ENCODE results near the gene STAB2.

Gene STAB2

DNA sequence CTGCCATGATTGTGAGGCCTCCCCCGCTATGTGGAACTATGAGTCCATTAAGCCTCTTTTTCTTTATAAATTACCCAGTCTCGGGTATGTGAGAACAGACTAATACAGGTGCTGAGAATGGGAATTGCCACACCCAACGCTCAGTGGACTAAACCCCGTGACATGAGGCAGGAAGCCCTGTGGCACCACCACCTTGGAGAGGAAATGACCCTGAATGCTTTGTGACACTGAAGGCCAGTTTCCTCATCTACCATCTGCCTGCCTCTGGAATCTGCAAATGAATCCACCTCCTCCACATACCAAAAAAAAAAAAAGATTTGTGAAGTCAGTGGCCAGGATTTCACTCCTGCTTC is 212.4 kb downstream of the STAB2 start:
- no peak for DNase-seq (ENCODE audit: low read depth)
- H3K4me3 ChIP-seq (ENCODE audit: control insufficient read depth, low read depth, low read length): no peak overlapping the region
- TF ChIP-seq, protein P1, sequence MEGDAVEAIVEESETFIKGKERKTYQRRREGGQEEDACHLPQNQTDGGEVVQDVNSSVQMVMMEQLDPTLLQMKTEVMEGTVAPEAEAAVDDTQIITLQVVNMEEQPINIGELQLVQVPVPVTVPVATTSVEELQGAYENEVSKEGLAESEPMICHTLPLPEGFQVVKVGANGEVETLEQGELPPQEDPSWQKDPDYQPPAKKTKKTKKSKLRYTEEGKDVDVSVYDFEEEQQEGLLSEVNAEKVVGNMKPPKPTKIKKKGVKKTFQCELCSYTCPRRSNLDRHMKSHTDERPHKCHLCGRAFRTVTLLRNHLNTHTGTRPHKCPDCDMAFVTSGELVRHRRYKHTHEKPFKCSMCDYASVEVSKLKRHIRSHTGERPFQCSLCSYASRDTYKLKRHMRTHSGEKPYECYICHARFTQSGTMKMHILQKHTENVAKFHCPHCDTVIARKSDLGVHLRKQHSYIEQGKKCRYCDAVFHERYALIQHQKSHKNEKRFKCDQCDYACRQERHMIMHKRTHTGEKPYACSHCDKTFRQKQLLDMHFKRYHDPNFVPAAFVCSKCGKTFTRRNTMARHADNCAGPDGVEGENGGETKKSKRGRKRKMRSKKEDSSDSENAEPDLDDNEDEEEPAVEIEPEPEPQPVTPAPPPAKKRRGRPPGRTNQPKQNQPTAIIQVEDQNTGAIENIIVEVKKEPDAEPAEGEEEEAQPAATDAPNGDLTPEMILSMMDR (IDR thresholded peaks at IDR 0.05; ENCODE audit: control insufficient read depth, insufficient read depth, low read depth, low read length, missing control alignments): no peak

DNA sequence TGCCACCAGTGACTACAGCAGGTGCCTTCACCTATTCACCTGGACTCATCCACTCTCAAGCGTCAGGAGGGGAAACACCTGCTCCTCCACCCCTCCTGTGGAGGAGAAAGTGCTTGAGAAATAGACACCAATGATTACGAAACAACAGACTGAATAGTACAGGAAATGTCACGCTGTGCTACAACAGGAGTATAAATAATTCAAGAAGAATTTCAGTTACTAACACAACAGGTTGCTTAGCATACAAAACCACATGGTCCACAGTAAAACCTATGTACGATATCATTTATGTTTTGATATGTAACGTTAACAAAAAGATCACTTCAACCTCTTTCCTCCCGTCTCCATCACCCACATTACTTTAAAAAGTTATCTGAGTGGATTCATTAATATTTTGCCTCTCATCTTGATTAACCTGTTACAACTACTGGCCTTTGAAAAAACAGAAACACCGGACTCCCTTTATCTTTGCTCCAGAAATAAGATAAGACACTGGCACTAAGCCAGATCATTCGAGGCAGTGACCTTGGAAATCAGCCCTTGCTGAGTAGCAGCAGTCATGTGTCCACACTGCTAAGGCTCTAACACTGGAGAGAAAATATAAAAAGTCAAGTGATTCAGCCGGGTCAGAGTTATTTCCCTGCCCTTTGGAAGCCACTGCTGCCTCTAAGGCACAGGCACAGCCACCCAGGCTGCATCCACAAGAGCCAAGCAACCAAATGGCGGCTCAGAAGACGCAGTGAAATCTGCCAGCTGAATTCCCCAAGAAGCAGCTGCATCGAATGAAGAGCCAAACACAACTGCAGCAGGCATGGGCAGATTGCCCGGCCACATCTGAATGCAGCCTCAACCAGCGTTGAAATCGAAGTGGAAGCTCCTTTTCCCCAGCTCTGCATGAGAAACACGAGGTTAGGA is 213.0 kb downstream of the STAB2 start:
- no peak overlapping the region for H3K4me3 ChIP-seq (ENCODE audit: control insufficient read depth, low read depth, low read length)
- TF ChIP-seq, protein P1 (IDR thresholded peaks at IDR 0.05; ENCODE audit: control insufficient read depth, insufficient read depth, low read depth, low read length, missing control alignments): no peak
- DNase-seq (ENCODE audit: low read depth): no peak

DNA sequence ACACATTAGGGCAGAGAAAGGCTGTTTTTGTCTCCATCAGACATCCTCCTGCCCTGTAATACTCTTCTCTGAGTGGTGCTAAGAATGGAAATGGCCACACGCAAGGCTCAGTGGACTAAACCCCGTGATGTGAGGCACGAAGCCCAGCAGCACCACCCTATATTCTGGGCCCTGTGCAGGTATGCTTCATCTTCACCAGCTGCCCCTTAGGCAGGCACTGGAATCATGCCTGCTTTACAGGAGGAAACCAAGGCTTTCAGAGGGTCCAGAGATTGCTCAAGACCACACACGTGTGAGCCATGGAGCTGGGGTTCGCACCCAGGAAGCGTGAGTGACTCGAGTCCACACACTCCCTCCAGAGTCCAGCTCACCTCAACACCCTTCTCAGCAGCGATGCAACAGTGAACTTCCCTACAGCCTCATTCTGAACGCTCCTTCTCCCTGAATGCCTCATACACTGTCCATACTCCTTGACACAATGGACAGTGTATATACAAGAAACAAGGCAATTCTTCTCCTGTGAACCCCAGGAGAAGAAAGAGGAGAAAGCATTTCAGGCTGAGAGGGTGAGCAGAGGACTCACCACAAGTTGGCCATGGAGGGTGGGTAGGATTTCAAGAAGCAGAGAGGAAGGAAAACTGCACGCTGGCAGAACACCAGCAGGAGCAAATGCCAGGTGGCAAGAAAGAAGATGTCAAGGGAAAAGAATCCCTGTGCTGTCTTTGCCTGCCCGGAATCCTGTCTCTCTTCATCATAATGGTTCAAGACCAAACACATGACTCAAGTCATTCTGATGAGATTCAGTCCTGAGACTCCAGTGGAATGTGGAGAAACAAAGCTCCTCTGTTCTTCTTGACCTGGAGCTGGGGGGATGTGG is 214.9 kb downstream of the STAB2 start:
- DNase-seq (ENCODE audit: low read depth): no peak
- H3K4me3 ChIP-seq (ENCODE audit: control insufficient read depth, low read depth, low read length): no peak overlapping the region
- TF ChIP-seq, protein P1 (IDR thresholded peaks at IDR 0.05; ENCODE audit: control insufficient read depth, insufficient read depth, low read depth, low read length, missing control alignments): no peak

DNA sequence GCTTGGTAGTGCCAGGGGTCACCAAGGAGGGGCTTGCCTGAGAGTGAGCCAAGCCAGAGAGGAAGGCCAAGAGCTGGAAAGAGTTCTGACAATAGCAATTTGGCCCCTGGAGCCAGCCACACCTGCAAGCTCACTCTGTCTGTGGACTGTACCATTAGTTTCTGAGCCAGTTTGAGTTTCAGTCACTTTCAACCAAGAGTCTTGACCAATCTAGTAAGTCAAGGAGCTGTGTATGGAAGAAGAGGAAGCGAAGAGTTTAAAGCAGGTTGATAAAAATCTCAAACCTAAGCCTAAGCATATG is 215.5 kb downstream of the STAB2 start:
- no peak for DNase-seq (ENCODE audit: low read depth)
- TF ChIP-seq, protein P1 (IDR thresholded peaks at IDR 0.05; ENCODE audit: control insufficient read depth, insufficient read depth, low read depth, low read length, missing control alignments): no peak
- H3K4me3 ChIP-seq (ENCODE audit: control insufficient read depth, low read depth, low read length): no peak overlapping the region

DNA sequence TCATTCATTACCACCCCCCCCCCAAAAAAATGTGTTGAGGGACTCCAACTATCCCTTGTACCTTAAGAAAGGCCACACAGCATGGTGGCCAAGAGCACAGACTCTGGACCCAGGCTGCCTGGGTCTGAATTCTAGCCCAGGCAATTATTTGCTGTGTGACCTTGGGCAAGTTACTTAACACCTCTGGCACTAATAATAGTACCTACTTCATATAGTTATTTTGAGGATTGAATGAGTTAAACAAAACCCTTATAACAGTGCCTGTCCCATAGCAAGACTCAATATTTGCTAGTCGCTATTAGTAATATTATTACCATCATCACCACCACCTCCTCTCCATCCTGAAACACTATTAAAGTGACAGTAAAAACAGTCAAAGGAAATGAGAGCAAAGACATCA is 216.8 kb downstream of the STAB2 start:
- TF ChIP-seq, protein P1 (IDR thresholded peaks at IDR 0.05; ENCODE audit: control insufficient read depth, insufficient read depth, low read depth, low read length, missing control alignments): no peak
- no peak for DNase-seq (ENCODE audit: low read depth)
- no peak overlapping the region for H3K4me3 ChIP-seq (ENCODE audit: control insufficient read depth, low read depth, low read length)

DNA sequence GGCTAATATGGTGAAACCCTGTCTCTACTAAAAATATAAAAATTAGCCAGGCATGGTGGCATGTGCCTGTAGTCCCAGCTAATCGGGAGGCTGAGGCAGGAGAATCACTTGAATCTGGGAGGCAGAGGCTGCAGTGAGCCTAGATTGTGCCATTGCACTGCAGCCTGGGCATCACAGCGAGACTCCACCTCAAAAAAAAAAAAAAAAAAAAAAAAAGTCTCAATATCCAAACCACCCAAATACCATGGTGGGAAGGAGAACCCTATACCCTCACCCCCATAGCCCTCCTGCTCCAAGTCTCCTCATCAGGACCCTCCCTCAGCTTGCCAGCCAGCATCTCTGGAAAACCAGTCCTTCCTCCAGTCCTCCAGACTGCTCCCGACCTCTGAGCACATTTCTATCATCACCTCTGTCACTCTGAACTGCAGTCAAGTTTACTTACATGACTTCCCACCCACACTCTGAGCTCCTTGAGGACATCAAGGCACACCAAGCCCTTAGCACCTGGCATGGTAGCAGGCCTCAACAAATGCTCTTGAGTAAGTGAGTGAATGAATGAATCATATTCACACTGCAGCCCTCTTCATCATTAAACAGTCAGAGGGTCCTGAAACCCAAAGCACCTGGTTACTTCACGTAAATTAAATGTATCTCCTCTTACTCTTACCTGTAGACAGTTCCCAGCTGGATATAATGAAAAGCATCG is 218.7 kb downstream of the STAB2 start:
- no peak overlapping the region for H3K4me3 ChIP-seq (ENCODE audit: control insufficient read depth, low read depth, low read length)
- no peak for DNase-seq (ENCODE audit: low read depth)
- TF ChIP-seq, protein P1 (IDR thresholded peaks at IDR 0.05; ENCODE audit: control insufficient read depth, insufficient read depth, low read depth, low read length, missing control alignments): no peak
